Mucosa of rectum (tissue), 2 donors: Measurements from ENCODE around the gene AGBL3.

Source experiments
- H3K27ac ChIP-seq, 2 donors: one replicate each; pipeline ENCODE4 v1.7.0; 2013; ENCODE audit warnings: inconsistent platforms in 2 of 2, low read depth in 2 of 2, low read length in 2 of 2
- H3K27me3 ChIP-seq, 2 donors: one replicate each; pipeline ENCODE4 v1.7.0; 2013; ENCODE audit warnings: low read length in 2 of 2; ENCODE audit not compliant: control insufficient read depth in 2 of 2, insufficient read depth in 2 of 2
- H3K36me3 ChIP-seq, 2 donors: one replicate each; pipeline ENCODE4 v1.7.0; 2013; ENCODE audit warnings: low read length in 2 of 2; ENCODE audit not compliant: control insufficient read depth in 2 of 2, insufficient read depth in 2 of 2
- H3K4me1 ChIP-seq, 2 donors: one replicate each; pipeline ENCODE4 v1.7.0; 2013; ENCODE audit warnings: low read length in 2 of 2, mild to moderate bottlenecking in 1 of 2; ENCODE audit not compliant: control insufficient read depth in 2 of 2, insufficient read depth in 2 of 2
- H3K4me3 ChIP-seq, 2 donors: one replicate each; pipeline ENCODE4 v1.7.0; 2013; ENCODE audit warnings: low read length in 2 of 2
- H3K9ac ChIP-seq, 2 donors: one replicate each; pipeline ENCODE4 v1.7.0; 2013; ENCODE audit warnings: low read length in 2 of 2, low read depth in 1 of 2, mild to moderate bottlenecking in 1 of 2
- H3K9me3 ChIP-seq, 2 donors: one replicate each; pipeline ENCODE4 v1.7.0; 2013; ENCODE audit warnings: low read length in 2 of 2; ENCODE audit not compliant: control insufficient read depth in 2 of 2
- donor health status: healthy.
- donor health status: Normal muscosa, but diverticular disease.

AGBL3 gene

GRCh38 chr7:135154734-135155133 lies 168.4 kb downstream of the AGBL3 start:
- Histone ChIP-seq H3K9ac (no peak overlapping the region), H3K9me3 (no peaks in the 10 kb centered on the region), H3K4me3 (no peak overlapping the region), H3K27me3 (no peaks in the 10 kb centered on the region), H3K36me3 (peaks cover 0 to 7% of the 10 kb centered on the region in 2 donors), H3K4me1 (peaks cover 4 to 8% of the 10 kb centered on the region in 2 donors), H3K27ac (no peak overlapping the region)

- H3K27ac ChIP-seq = no peak overlapping the region
- H3K4me3 ChIP-seq = no peak overlapping the region
- no peaks in the 10 kb centered on the region for H3K27me3 ChIP-seq
- H3K9ac ChIP-seq = no peak overlapping the region
- peaks cover 12 to 14% of the 10 kb centered on the region in 2 donors for H3K4me1 ChIP-seq
- H3K36me3 ChIP-seq = peaks cover 0 to 7% of the 10 kb centered on the region in 2 donors
- H3K9me3 ChIP-seq = no peaks in the 10 kb centered on the region
Measured at GRCh38 chr7:135156290-135156689, 170.0 kb downstream of the AGBL3 start.

GRCh38 chr7:135158141-135158655 lies 171.9 kb downstream of the AGBL3 start:
- Histone ChIP-seq H3K9ac (no peak overlapping the region), H3K9me3 (no peaks in the 10 kb centered on the region), H3K27ac (no peak overlapping the region), H3K36me3 (peaks cover 0 to 7% of the 10 kb centered on the region in 2 donors), H3K4me1 (peaks cover 12 to 14% of the 10 kb centered on the region in 2 donors), H3K4me3 (no peak overlapping the region), H3K27me3 (no peaks in the 10 kb centered on the region)

GRCh38 chr7:135158874-135159273 lies 172.6 kb downstream of the AGBL3 start:
- peaks cover 0 to 7% of the 10 kb centered on the region in 2 donors for H3K36me3 ChIP-seq
- H3K27ac ChIP-seq = peak overlapping the region in 1 of 2 donors; percentile 40
- H3K4me1 ChIP-seq = peaks cover 12 to 14% of the 10 kb centered on the region in 2 donors
- H3K4me3 ChIP-seq = no peak overlapping the region
- no peaks in the 10 kb centered on the region for H3K9me3 ChIP-seq
- no peaks in the 10 kb centered on the region for H3K27me3 ChIP-seq
- H3K9ac ChIP-seq = no peak overlapping the region

DNA sequence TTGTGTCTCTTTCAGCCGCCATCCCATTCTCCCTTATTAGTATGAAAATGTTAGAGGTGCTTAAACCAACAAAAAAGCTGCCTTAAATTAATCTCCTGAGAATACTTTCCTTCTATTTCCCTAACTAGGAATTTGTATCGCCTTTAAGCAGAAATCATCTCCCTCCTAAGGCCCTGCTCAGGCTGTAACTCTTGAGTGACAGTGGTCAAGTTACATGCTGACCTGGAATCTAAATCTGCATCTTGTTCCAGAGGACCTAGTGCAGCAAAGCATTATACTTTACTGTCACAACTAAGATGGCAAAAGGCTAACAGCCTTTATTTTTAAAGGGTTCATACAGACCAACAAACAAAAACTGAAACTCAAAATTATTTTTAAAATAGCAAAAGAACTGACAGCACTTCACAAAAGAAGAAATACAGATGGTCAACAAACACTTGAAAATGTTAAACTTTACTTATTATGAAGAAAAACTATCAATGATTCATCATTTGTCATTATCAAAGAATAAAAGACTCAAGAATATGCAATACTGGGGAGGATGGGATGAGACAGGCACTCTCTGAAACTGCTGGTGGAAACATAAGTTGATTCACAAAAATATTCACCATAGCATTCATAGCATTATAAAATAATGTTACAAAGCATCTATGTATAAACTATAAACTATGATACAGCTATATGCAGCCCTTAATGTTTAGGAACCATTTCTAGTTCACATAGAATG lies 173.2 kb downstream of the AGBL3 start:
- Histone ChIP-seq H3K36me3 (peaks cover 0 to 13% of the 10 kb centered on the region in 2 donors), H3K4me3 (no peak overlapping the region), H3K27me3 (no peaks in the 10 kb centered on the region), H3K4me1 (peaks cover 12 to 14% of the 10 kb centered on the region in 2 donors), H3K27ac (peak overlapping the region; percentile 39 to 61), H3K9ac (no peak overlapping the region), H3K9me3 (no peaks in the 10 kb centered on the region)

DNA sequence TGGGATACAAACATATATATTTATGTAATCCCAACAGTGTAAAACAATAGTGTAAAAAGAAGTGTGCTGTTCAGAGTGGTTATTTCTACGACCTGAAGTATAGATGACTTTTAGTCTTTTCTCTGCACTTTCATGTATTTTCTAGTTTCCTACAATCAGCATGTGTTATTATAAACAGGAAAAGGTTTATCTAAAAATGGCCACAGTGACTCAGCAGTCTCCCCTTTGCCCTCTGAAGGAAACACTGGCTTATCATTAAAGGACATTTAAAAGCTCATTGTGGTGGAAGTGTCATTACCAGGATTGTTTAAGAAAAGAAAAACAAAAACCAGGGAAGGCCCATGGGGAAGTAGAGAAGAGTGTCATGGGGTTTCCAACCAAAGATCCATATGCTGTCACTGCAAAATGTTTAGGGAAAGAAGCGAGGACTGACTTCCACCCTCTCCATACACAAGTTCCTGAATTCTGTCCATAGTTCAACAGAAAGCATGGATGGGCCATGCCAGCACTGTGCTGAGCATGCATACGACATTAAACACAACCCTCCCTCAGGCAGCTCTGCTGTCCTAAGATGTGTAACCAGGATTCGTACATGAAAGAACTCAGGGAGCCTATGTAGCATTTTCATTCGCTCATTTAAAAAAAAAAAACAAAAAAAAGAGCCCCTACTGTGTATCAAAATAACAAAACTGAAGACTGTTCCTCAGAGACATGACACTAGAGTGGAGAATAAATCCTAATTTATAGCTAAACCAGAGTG lies 174.0 kb downstream of the AGBL3 start:
- Histone ChIP-seq H3K36me3 (peaks cover 3 to 18% of the 10 kb centered on the region in 2 donors), H3K27me3 (no peaks in the 10 kb centered on the region), H3K27ac (peak overlapping the region; percentile 39 to 61), H3K9ac (no peak overlapping the region), H3K9me3 (no peaks in the 10 kb centered on the region), H3K4me1 (peaks cover 12 to 14% of the 10 kb centered on the region in 2 donors), H3K4me3 (peak overlapping the region in 1 of 2 donors; percentile 8)

GRCh38 chr7:135160858-135161653 lies 174.7 kb downstream of the AGBL3 start:
- H3K27ac ChIP-seq = peak overlapping the region; percentile 39 to 61
- H3K27me3 ChIP-seq = no peaks in the 10 kb centered on the region
- no peak overlapping the region for H3K4me3 ChIP-seq
- peaks cover 11 to 26% of the 10 kb centered on the region in 2 donors for H3K36me3 ChIP-seq
- H3K9ac ChIP-seq = no peak overlapping the region
- peaks cover 12 to 14% of the 10 kb centered on the region in 2 donors for H3K4me1 ChIP-seq
- no peaks in the 10 kb centered on the region for H3K9me3 ChIP-seq

- H3K36me3 ChIP-seq = peaks cover 17 to 32% of the 10 kb centered on the region in 2 donors
- H3K4me1 ChIP-seq = peaks cover 12 to 14% of the 10 kb centered on the region in 2 donors
- H3K27me3 ChIP-seq = no peaks in the 10 kb centered on the region
- H3K9ac ChIP-seq = no peak overlapping the region
- no peak overlapping the region for H3K4me3 ChIP-seq
- H3K27ac ChIP-seq = no peak overlapping the region
- H3K9me3 ChIP-seq = no peaks in the 10 kb centered on the region
Measured at GRCh38 chr7:135161669-135162068, 175.4 kb downstream of the AGBL3 start.

DNA sequence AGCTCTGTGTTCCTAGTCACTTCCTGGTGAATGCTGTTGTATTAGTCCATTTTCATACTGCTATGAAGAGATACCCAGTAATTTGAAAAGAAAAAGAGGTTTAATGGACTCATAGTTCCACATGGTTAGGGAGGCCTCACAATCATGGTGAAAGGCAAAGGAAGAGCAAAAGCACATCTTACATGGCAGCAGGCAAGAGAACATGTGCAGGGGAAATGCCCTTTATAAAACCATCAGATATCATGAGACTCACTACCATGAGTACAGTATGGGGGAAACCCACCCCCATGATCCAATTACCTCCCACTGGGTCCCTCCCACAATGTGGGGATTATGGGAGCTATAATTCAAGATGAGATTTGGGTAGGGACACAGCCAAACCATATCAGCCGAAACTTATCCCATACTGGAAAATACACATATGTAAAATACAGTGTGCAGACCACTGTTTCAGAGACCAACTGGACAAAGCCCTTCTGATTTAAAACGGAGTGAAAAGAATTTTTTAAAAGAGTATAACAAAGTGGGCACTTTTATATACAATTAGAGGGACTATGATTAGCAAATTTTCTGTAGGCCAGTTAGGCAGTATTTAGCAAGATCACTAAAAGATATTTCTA lies 176.2 kb downstream of the AGBL3 start:
- Histone ChIP-seq H3K9ac (no peak overlapping the region), H3K4me3 (no peak overlapping the region), H3K27ac (no peak overlapping the region), H3K4me1 (peaks cover 12 to 14% of the 10 kb centered on the region in 2 donors), H3K27me3 (no peaks in the 10 kb centered on the region), H3K9me3 (no peaks in the 10 kb centered on the region), H3K36me3 (peaks cover 26 to 41% of the 10 kb centered on the region in 2 donors)
